IMR-90 (cell line): ENCODE results near the gene KLHL34.

Source experiments
- BHLHE40 ChIP-seq: fragments of 150-350 bp; IDR thresholded peaks from 2 replicates; pipeline ENCODE4 v1.6.1; 2016; ENCODE audit warnings: mild to moderate bottlenecking, low read depth, low read length
- CEBPB ChIP-seq: IDR thresholded peaks from 2 replicates; pipeline ENCODE4 v1.6.1; 2012; ENCODE audit warnings: low read depth, low read length, improper control_type of control experiment
- FOS ChIP-seq: fragments of 150-350 bp; IDR thresholded peaks from 2 replicates; pipeline ENCODE4 v1.6.1; 2016; ENCODE audit warnings: low read depth, low read length
- POLR2A ChIP-seq: IDR thresholded peaks from 2 replicates; pipeline ENCODE4 v1.6.1; 2012; ENCODE audit warnings: mild to moderate bottlenecking, low read depth, low read length
- RFX5 ChIP-seq: IDR thresholded peaks from 2 replicates; pipeline ENCODE4 v1.8.0; 2012; ENCODE audit warnings: low read depth, mild to moderate bottlenecking, low read length, moderate library complexity
- SMC3 ChIP-seq: fragments of 150-350 bp; IDR thresholded peaks from 2 replicates; pipeline ENCODE4 v1.6.1; 2016; ENCODE audit warnings: low read depth, mild to moderate bottlenecking, antibody characterized with exemption, low read length, moderate library complexity
- USF2 ChIP-seq: fragments of 150-350 bp; IDR thresholded peaks from 2 replicates; pipeline ENCODE4 v1.6.1; 2017; ENCODE audit warnings: mild to moderate bottlenecking, antibody characterized with exemption, low read length, low read depth
- TF ChIP-seq, protein P1 (sequence below): conservative IDR thresholded peaks from 2 replicates; pipeline ENCODE4 v1.5.1; 2012; ENCODE audit warnings: mild to moderate bottlenecking, low read depth, low read length, improper control_type of control experiment

- no peak for TF ChIP-seq SMC3
- TF ChIP-seq, protein P1, sequence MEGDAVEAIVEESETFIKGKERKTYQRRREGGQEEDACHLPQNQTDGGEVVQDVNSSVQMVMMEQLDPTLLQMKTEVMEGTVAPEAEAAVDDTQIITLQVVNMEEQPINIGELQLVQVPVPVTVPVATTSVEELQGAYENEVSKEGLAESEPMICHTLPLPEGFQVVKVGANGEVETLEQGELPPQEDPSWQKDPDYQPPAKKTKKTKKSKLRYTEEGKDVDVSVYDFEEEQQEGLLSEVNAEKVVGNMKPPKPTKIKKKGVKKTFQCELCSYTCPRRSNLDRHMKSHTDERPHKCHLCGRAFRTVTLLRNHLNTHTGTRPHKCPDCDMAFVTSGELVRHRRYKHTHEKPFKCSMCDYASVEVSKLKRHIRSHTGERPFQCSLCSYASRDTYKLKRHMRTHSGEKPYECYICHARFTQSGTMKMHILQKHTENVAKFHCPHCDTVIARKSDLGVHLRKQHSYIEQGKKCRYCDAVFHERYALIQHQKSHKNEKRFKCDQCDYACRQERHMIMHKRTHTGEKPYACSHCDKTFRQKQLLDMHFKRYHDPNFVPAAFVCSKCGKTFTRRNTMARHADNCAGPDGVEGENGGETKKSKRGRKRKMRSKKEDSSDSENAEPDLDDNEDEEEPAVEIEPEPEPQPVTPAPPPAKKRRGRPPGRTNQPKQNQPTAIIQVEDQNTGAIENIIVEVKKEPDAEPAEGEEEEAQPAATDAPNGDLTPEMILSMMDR = no peak
- no peak for TF ChIP-seq POLR2A
- no peak for TF ChIP-seq RFX5
- TF ChIP-seq CEBPB = no peak
- no peak for TF ChIP-seq USF2
- no peak for TF ChIP-seq BHLHE40
- TF ChIP-seq FOS = no peak
Measured at GRCh38 chrX:21700967-21701366, 42.8 kb upstream of the KLHL34 start.
